PC-3 (cell line): ENCODE measurements around the gene PLCZ1. TPM values are rescaled to one million over a fixed set of nuclear protein-coding genes. Genes with fewer than 3 reads are reported as not detected.

Experiments used
- ATAC-seq: fragments of 200-7000 bp; cut with Tn5 transposase; 2 replicates; pipeline ENCODE4 v1.9.1; 2020; ENCODE audit warnings: mild to moderate bottlenecking, moderate library complexity
- BruUV-seq: library from RNA; stranded (reverse); fragments of 400-500 nt; replicated peaks from 2 replicates; lab custom pipeline; 2021; lab: Mats Ljungman, UMichigan
- CTCF ChIA-PET: fragments of 300-600 bp; sonication (Branson Sonifier 250); formaldehyde crosslinking; loops from one replicate; lab custom pipeline; 2022; ENCODE audit warnings: antibody characterized with exemption; lab: Charles Lee
- POLR2A ChIA-PET: fragments of 300-600 bp; sonication (Branson Sonifier 250); formaldehyde crosslinking; loops from one replicate; lab custom pipeline; 2022; ENCODE audit warnings: antibody characterized with exemption; ENCODE audit not compliant: unreplicated experiment; lab: Charles Lee
- DNase-seq: peaks from one replicate; pipeline ENCODE4 v3.0.0-alpha.2; 2015
- H2AFZ ChIP-seq: fragments of 300-600 bp; sonication (generic); 2 replicates; pipeline ENCODE4 v1.6.0; 2016; ENCODE audit warnings: antibody characterized with exemption, low read length
- H3F3A ChIP-seq: fragments of 300-600 bp; sonication (generic); one replicate; pipeline ENCODE4 v1.6.0; 2017; ENCODE audit warnings: antibody characterized with exemption, low read length, control low read depth, mild to moderate bottlenecking; ENCODE audit not compliant: unreplicated experiment
- H3K27ac ChIP-seq: fragments of 300-600 bp; sonication (generic); 2 replicates; pipeline ENCODE4 v1.5.1; 2016; ENCODE audit warnings: mild to moderate bottlenecking, low read length
- H3K27me3 ChIP-seq: fragments of 300-600 bp; sonication (generic); 2 replicates; pipeline ENCODE4 v1.6.1; 2016; ENCODE audit warnings: low read length, mixed read lengths
- H3K36me3 ChIP-seq: fragments of 300-600 bp; sonication (generic); 2 replicates; pipeline ENCODE4 v1.6.1; 2016; ENCODE audit warnings: low read depth, mixed run types, low read length, mixed read lengths
- H3K4me1 ChIP-seq: fragments of 300-600 bp; sonication (generic); 2 replicates; pipeline ENCODE4 v1.5.1; 2016; ENCODE audit warnings: low read length; ENCODE audit not compliant: insufficient read depth
- H3K4me2 ChIP-seq: fragments of 300-600 bp; sonication (generic); 2 replicates; pipeline ENCODE4 v1.6.0; 2016; ENCODE audit warnings: low read length
- H3K4me3 ChIP-seq: fragments of 300-600 bp; sonication (generic); 2 replicates; pipeline ENCODE4 v1.5.1; 2016; ENCODE audit warnings: mild to moderate bottlenecking, low read length, mixed read lengths
- H3K79me2 ChIP-seq: fragments of 300-600 bp; sonication (generic); 2 replicates; pipeline ENCODE4 v1.6.1; 2017; ENCODE audit warnings: low read length, mixed read lengths
- H3K9ac ChIP-seq: fragments of 300-600 bp; sonication (generic); 2 replicates; pipeline ENCODE4 v1.6.0; 2016; ENCODE audit warnings: mild to moderate bottlenecking, low read length
- H3K9me2 ChIP-seq: fragments of 300-600 bp; sonication (generic); replicated peaks from 2 replicates; pipeline ENCODE4 v1.6.1; 2016; ENCODE audit warnings: mixed run types, low read length, mixed read lengths
- H3K9me3 ChIP-seq: fragments of 300-600 bp; sonication (generic); 2 replicates; pipeline ENCODE4 v1.6.1; 2016; ENCODE audit warnings: low read length, mixed read lengths
- H4K20me1 ChIP-seq: fragments of 300-600 bp; sonication (generic); 2 replicates; pipeline ENCODE4 v1.6.1; 2016; ENCODE audit warnings: low read length, mixed read lengths
- EZH2 ChIP-seq: fragments of 300-600 bp; sonication (generic); IDR thresholded peaks from one replicate; pipeline ENCODE4 v1.6.1; 2017; ENCODE audit warnings: antibody characterized with exemption, mild to moderate bottlenecking, low read length; ENCODE audit not compliant: unreplicated experiment
- EZH2phosphoT487 ChIP-seq: fragments of 300-600 bp; sonication (generic); IDR thresholded peaks from 2 replicates; pipeline ENCODE4 v1.6.1; 2018; ENCODE audit warnings: mild to moderate bottlenecking, antibody characterized with exemption, low read length, borderline replicate concordance
- intact Hi-C: fragments of 100-400 bp; cut with micrococcal nuclease; formaldehyde crosslinking; loops from 2 replicates; pipeline ENCODE4 v1.9.0; 2023
- total RNA-seq: library from RNA; depleted of rRNA; stranded (reverse); fragments of >200 nt; gene quantifications from 2 replicates; pipeline ENCODE4 v1.2.3, GENCODE V29; 2014
- TF ChIP-seq, protein P1 (sequence below): fragments of 300-600 bp; sonication (generic); conservative IDR thresholded peaks from 2 replicates; pipeline ENCODE4 v1.5.1; 2017; ENCODE audit warnings: antibody characterized with exemption, low read depth, mild to moderate bottlenecking, low read length

PLCZ1 gene
- total RNA-seq, 1 experiment from 2014 or later: not detected

DNA sequence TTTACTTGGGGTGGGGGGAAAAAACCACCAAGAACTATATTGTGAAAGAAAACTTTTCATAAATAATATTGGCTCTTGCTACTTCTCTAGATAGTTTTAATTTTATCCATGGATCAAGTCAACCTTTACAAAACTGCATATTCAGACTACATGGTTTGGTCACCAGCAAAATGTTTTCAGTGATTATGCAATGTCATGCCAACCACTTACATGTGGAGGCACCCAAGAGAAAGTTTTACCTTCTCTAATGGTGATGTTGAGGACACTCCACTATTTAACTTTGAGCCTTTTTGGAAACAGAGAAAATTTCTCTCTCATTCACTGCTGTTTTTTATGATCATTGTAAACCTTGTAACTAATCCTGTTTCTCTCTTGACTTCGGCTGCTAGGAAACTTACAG is 21.6 kb downstream of the PLCZ1 start:
- DNase-seq: no peak
- H3K9ac ChIP-seq: no peak overlapping the region
- H3K9me3 ChIP-seq: no peaks in the 10 kb centered on the region
- H3F3A ChIP-seq: peaks cover 4% of the 10 kb centered on the region
- H3K36me3 ChIP-seq: no peaks in the 10 kb centered on the region
- no peaks in the 10 kb centered on the region for H4K20me1 ChIP-seq
- no peak overlapping the region for H3K4me3 ChIP-seq
- POLR2A ChIA-PET: no interaction called here
- no peaks in the 10 kb centered on the region for H3K79me2 ChIP-seq
- H3K4me1 ChIP-seq: peaks cover 24% of the 10 kb centered on the region
- BruUV-seq: no TSS peak
- no peak overlapping the region for H3K4me2 ChIP-seq
- H2AFZ ChIP-seq: no peak overlapping the region
- ATAC-seq: no peak
- no peaks in the 10 kb centered on the region for H3K9me2 ChIP-seq
- H3K27ac ChIP-seq: no peak overlapping the region
- H3K27me3 ChIP-seq: no peaks in the 10 kb centered on the region
- CTCF ChIA-PET: no interaction called here
- intact Hi-C loops: no loop called here
- TF ChIP-seq, protein P1, sequence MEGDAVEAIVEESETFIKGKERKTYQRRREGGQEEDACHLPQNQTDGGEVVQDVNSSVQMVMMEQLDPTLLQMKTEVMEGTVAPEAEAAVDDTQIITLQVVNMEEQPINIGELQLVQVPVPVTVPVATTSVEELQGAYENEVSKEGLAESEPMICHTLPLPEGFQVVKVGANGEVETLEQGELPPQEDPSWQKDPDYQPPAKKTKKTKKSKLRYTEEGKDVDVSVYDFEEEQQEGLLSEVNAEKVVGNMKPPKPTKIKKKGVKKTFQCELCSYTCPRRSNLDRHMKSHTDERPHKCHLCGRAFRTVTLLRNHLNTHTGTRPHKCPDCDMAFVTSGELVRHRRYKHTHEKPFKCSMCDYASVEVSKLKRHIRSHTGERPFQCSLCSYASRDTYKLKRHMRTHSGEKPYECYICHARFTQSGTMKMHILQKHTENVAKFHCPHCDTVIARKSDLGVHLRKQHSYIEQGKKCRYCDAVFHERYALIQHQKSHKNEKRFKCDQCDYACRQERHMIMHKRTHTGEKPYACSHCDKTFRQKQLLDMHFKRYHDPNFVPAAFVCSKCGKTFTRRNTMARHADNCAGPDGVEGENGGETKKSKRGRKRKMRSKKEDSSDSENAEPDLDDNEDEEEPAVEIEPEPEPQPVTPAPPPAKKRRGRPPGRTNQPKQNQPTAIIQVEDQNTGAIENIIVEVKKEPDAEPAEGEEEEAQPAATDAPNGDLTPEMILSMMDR: no peak
- TF ChIP-seq EZH2: no peak
- no peak for TF ChIP-seq EZH2phosphoT487

DNA sequence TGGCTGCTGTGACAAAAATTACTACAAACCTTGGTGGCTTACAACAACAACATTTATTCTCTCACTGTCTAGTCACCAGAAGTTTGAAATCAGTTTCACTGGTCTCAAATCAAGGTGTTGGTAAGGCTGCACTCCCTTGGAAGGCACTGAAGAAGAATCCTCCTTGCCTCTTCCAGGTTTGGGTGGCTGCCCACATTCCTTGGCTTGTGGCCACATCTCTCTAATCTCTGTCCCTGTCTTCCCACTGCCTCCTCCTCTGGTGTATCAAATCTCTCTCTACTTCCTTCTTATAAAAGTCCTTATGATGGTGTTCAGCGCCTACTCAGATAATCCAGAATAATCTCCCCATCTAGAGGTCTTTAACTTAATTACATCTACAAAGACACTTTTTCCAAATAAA is 31.0 kb downstream of the PLCZ1 start:
- Histone ChIP-seq H3F3A (no peaks in the 10 kb centered on the region), H3K9me2 (no peaks in the 10 kb centered on the region), H3K4me2 (no peak overlapping the region), H3K4me1 (0 out of 2 replicates have a peak, but pooled peaks cover 3% of the 10 kb centered on the region), H3K36me3 (no peaks in the 10 kb centered on the region), H3K9ac (no peak overlapping the region), H4K20me1 (no peaks in the 10 kb centered on the region), H3K27ac (no peak overlapping the region), H3K4me3 (no peak overlapping the region), H3K9me3 (no peaks in the 10 kb centered on the region), H3K79me2 (no peaks in the 10 kb centered on the region), H2AFZ (no peak overlapping the region), H3K27me3 (no peaks in the 10 kb centered on the region)
- intact Hi-C loops: no loop called here
- no peak for TF ChIP-seq EZH2
- no peak for TF ChIP-seq EZH2phosphoT487
- TF ChIP-seq, protein P1: no peak
- POLR2A ChIA-PET: no interaction called here
- CTCF ChIA-PET: no interaction called here
- no peak for ATAC-seq
- DNase-seq: peak; percentile 24
- no TSS peak for BruUV-seq

GRCh38 chr12:18703911-18704310 is 33.9 kb downstream of the PLCZ1 start:
- DNase-seq (no peak), ATAC-seq (no peak)
- TF ChIP-seq, protein P1: no peak
- TF ChIP-seq EZH2phosphoT487: no peak
- TF ChIP-seq EZH2: no peak
- H3K4me3 ChIP-seq: no peak overlapping the region
- no peak overlapping the region for H3K27ac ChIP-seq
- no peaks in the 10 kb centered on the region for H3K9me2 ChIP-seq
- POLR2A ChIA-PET: no interaction called here
- no peak overlapping the region for H3K9ac ChIP-seq
- intact Hi-C loops: no loop called here
- CTCF ChIA-PET: no interaction called here
- no peaks in the 10 kb centered on the region for H3K4me1 ChIP-seq
- H3K27me3 ChIP-seq: no peaks in the 10 kb centered on the region
- H3K79me2 ChIP-seq: no peaks in the 10 kb centered on the region
- no peaks in the 10 kb centered on the region for H3F3A ChIP-seq
- H4K20me1 ChIP-seq: no peaks in the 10 kb centered on the region
- no peak overlapping the region for H2AFZ ChIP-seq
- no peak overlapping the region for H3K4me2 ChIP-seq
- no peaks in the 10 kb centered on the region for H3K9me3 ChIP-seq
- BruUV-seq: no TSS peak
- no peaks in the 10 kb centered on the region for H3K36me3 ChIP-seq
